HCT116 (cell line): Measurements from ENCODE around the gene SNRNP200. TPM values are rescaled to one million over a fixed set of nuclear protein-coding genes. Genes with fewer than 3 reads are reported as not detected.

ENCODE experiments used
- ATAC-seq: fragments of 200-7000 bp; cut with Tn5 transposase; 2 replicates; pipeline ENCODE4 v1.9.1; 2020; ENCODE audit warnings: mild to moderate bottlenecking, moderate library complexity
- BruUV-seq: library from RNA; stranded (reverse); fragments of 400-500 nt; replicated peaks from 2 replicates; lab custom pipeline; 2021; lab: Mats Ljungman, UMichigan
- CTCF ChIA-PET: fragments of 300-600 bp; sonication (Branson Sonifier 250); formaldehyde crosslinking; loops from one replicate; lab custom pipeline; 2021; ENCODE audit warnings: antibody characterized with exemption; lab: Charles Lee
- POLR2A ChIA-PET: fragments of 300-600, 350-600 bp; sonication (Branson Sonifier 250); formaldehyde crosslinking; loops from one replicate; lab custom pipeline; 2021; ENCODE audit warnings: antibody characterized with exemption; lab: Charles Lee
- RAD21 ChIA-PET, 2 experiments: fragments of 300-600 bp; sonication (Branson Sonifier 250); formaldehyde crosslinking; loops; one replicate each; lab custom pipeline; 2023; ENCODE audit warnings: low total read pairs in 2 of 2; ENCODE audit not compliant: uncharacterized antibody in 2 of 2, unreplicated experiment in 2 of 2, low non-redundant PET in 1 of 2; lab: Charles Lee
- DNase-seq: peaks from one replicate; pipeline ENCODE4 v3.0.0-alpha.2; 2010; ENCODE audit warnings: low read depth, low spot score
- H2AFZ ChIP-seq: fragments of 200-600 bp; shearing (Covaris generic), sonication (generic); 2 replicates; pipeline ENCODE4 v1.6.1; 2017; ENCODE audit warnings: low read depth, mixed run types, mixed read lengths, antibody characterized with exemption, low read length; ENCODE audit not compliant: poor library complexity, severe bottlenecking
- H3K27ac ChIP-seq: 2 replicates; pipeline ENCODE4 v1.5.1; 2012; ENCODE audit warnings: low read depth, low read length
- H3K27me3 ChIP-seq: fragments of 200-600 bp; sonication (generic); 2 replicates; pipeline ENCODE4 v1.6.1; 2016; ENCODE audit warnings: mixed run types, low read length, mixed read lengths; ENCODE audit not compliant: insufficient read depth
- H3K36me3 ChIP-seq, 2 experiments: fragments of 200-500 bp in 1 of 2; fragments of 200-600 bp in 1 of 2; sonication (Bioruptor generic) in 1 of 2; sonication (generic) in 1 of 2; 2 replicates each; pipeline versions ENCODE4 v1.5.1 to v1.6.1; 2014 to 2016; ENCODE audit warnings: low read length in 2 of 2, inconsistent platforms in 1 of 2, mixed read lengths in 1 of 2, mixed run types in 1 of 2; ENCODE audit not compliant: insufficient read depth in 2 of 2, control insufficient read depth in 1 of 2
- H3K4me1 ChIP-seq, 2 experiments: fragments of 200-600 bp in 1 of 2; sonication (generic) in 1 of 2; 2 replicates each; pipeline versions ENCODE4 v1.5.1 to v1.6.1; 2012 to 2017; ENCODE audit warnings: low read length in 2 of 2, inconsistent platforms in 1 of 2, mild to moderate bottlenecking in 1 of 2, mixed read lengths in 1 of 2, mixed run types in 1 of 2, moderate library complexity in 1 of 2; ENCODE audit not compliant: insufficient read depth in 2 of 2, control insufficient read depth in 1 of 2
- H3K4me2 ChIP-seq: fragments of 200-600 bp; sonication (generic); 2 replicates; pipeline ENCODE4 v1.6.1; 2017; ENCODE audit warnings: mixed run types, low read length, mixed read lengths
- H3K4me3 ChIP-seq, 2 experiments: fragments of 200-600 bp in 1 of 2; sonication (generic) in 1 of 2; replicated peaks in 1 of 2; 2 replicates each; pipeline ENCODE4 v1.5.1; 2011 to 2016; ENCODE audit warnings: low read length in 2 of 2, control low read depth in 1 of 2, low read depth in 1 of 2, mild to moderate bottlenecking in 1 of 2, mixed read lengths in 1 of 2, mixed run types in 1 of 2
- H3K79me2 ChIP-seq: fragments of 200-600 bp; sonication (generic); 2 replicates; pipeline ENCODE4 v1.6.1; 2017; ENCODE audit warnings: mild to moderate bottlenecking, mixed run types, low read length, moderate library complexity, mixed read lengths; ENCODE audit not compliant: insufficient read depth
- H3K9ac ChIP-seq: fragments of 200-600 bp; sonication (generic); 2 replicates; pipeline ENCODE4 v1.6.1; 2016; ENCODE audit warnings: low read length, mixed read lengths
- H3K9me2 ChIP-seq: fragments of 200-600 bp; sonication (generic), shearing (Covaris generic); 2 replicates; pipeline ENCODE4 v1.6.1; 2017; ENCODE audit warnings: mixed run types, mild to moderate bottlenecking, moderate library complexity; ENCODE audit not compliant: insufficient read depth
- H3K9me3 ChIP-seq, 2 experiments: fragments of 200-500 bp in 1 of 2; fragments of 200-600 bp in 1 of 2; sonication (Bioruptor generic) in 1 of 2; sonication (generic) in 1 of 2; 2 replicates each; pipeline ENCODE4 v1.6.1; 2014 to 2017; ENCODE audit warnings: low read length in 2 of 2, mixed read lengths in 2 of 2, inconsistent platforms in 1 of 2, low read depth in 1 of 2, mild to moderate bottlenecking in 1 of 2, mixed run types in 1 of 2, moderate library complexity in 1 of 2; ENCODE audit not compliant: control insufficient read depth in 1 of 2, insufficient read depth in 1 of 2
- H4K20me1 ChIP-seq: fragments of 200-600 bp; sonication (generic), shearing (Covaris generic); 2 replicates; pipeline ENCODE4 v1.6.1; 2017; ENCODE audit warnings: mixed run types, mild to moderate bottlenecking, moderate library complexity; ENCODE audit not compliant: insufficient read depth
- CBX3 ChIP-seq: IDR thresholded peaks from 2 replicates; pipeline ENCODE4 v1.6.1; 2012; ENCODE audit warnings: low read depth
- CEBPB ChIP-seq: IDR thresholded peaks from 2 replicates; pipeline ENCODE4 v1.6.1; 2012; ENCODE audit warnings: low read depth
- ELF1 ChIP-seq: IDR thresholded peaks from 2 replicates; pipeline ENCODE4 v1.6.1; 2012; ENCODE audit warnings: low read depth, borderline replicate concordance
- EZH2 ChIP-seq: fragments of 200-600 bp; sonication (generic); IDR thresholded peaks from 2 replicates; pipeline ENCODE4 v1.6.1; 2017; ENCODE audit warnings: antibody characterized with exemption, mixed run types
- EZH2phosphoT487 ChIP-seq: fragments of 200-600 bp; IDR thresholded peaks from 2 replicates; pipeline ENCODE4 v1.6.1; 2018; ENCODE audit warnings: antibody characterized with exemption, borderline replicate concordance
- FOSL1 ChIP-seq: IDR thresholded peaks from 2 replicates; pipeline ENCODE4 v1.6.1; 2012; ENCODE audit warnings: low read depth
- JUND ChIP-seq: IDR thresholded peaks from 2 replicates; pipeline ENCODE4 v1.6.1; 2012
- POLR2A ChIP-seq: IDR thresholded peaks from 2 replicates; pipeline ENCODE4 v1.7.0; 2011; ENCODE audit warnings: borderline replicate concordance; ENCODE audit not compliant: insufficient read depth, insufficient read length; ENCODE audit errors: extremely low read depth
- RAD21 ChIP-seq: IDR thresholded peaks from 2 replicates; pipeline ENCODE4 v1.6.1; 2012; ENCODE audit warnings: low read depth, mild to moderate bottlenecking
- SIN3A ChIP-seq: IDR thresholded peaks from 2 replicates; pipeline ENCODE4 v1.6.1; 2012; ENCODE audit warnings: low read depth
- TCF7L2 ChIP-seq: IDR thresholded peaks from 2 replicates; pipeline ENCODE4 v1.7.0; 2011; ENCODE audit warnings: borderline replicate concordance, inconsistent platforms; ENCODE audit not compliant: insufficient read depth, insufficient read length; ENCODE audit errors: extremely low read depth
- ZFX ChIP-seq: fragments of 450-650 bp; IDR thresholded peaks from 2 replicates; pipeline ENCODE4 v1.6.1; 2017
- ZNF274 ChIP-seq: fragments of 200-500 bp; sonication (Bioruptor generic); IDR thresholded peaks from 2 replicates; pipeline ENCODE4 v1.6.1; 2014; ENCODE audit warnings: mild to moderate bottlenecking, low read depth, low read length, inconsistent platforms
- intact Hi-C: fragments of 100-400 bp; cut with micrococcal nuclease; formaldehyde crosslinking; loops from 2 replicates; pipeline ENCODE4 v1.10.0; 2022
- total RNA-seq: library from RNA; stranded (reverse); gene quantifications from one replicate; pipeline ENCODE4 v1.2.1, GENCODE V29; 2021; ENCODE audit not compliant: unreplicated experiment
- TF ChIP-seq, protein P1 (sequence below), 3 experiments: fragments of 200-600 bp in 1 of 3; sonication (generic) in 1 of 3; IDR thresholded peaks in 2 of 3; conservative IDR thresholded peaks in 1 of 3; 2 replicates each; pipeline ENCODE4 v1.5.1; 2012 to 2017; ENCODE audit warnings: low read depth in 2 of 3, low read length in 2 of 3, antibody characterized with exemption in 1 of 3, borderline replicate concordance in 1 of 3, control low read depth in 1 of 3, mild to moderate bottlenecking in 1 of 3, mixed read lengths in 1 of 3, mixed run types in 1 of 3, moderate library complexity in 1 of 3; ENCODE audit not compliant: insufficient read depth in 1 of 3
- TF ChIP-seq, protein P2 (sequence below): IDR thresholded peaks from 2 replicates; pipeline ENCODE4 v1.6.1; 2011; ENCODE audit warnings: mild to moderate bottlenecking, low read length, moderate library complexity; ENCODE audit not compliant: insufficient replicate concordance; ENCODE audit errors: extremely low read depth
- TF ChIP-seq, protein P3 (sequence below): IDR thresholded peaks from 2 replicates; pipeline ENCODE4 v1.6.1; 2012
- TF ChIP-seq, protein P4 (sequence below): IDR thresholded peaks from 2 replicates; pipeline ENCODE4 v1.6.1; 2012

The SNRNP200 gene
- total RNA-seq, 1 experiment from 2014 or later: 202 TPM

DNA sequence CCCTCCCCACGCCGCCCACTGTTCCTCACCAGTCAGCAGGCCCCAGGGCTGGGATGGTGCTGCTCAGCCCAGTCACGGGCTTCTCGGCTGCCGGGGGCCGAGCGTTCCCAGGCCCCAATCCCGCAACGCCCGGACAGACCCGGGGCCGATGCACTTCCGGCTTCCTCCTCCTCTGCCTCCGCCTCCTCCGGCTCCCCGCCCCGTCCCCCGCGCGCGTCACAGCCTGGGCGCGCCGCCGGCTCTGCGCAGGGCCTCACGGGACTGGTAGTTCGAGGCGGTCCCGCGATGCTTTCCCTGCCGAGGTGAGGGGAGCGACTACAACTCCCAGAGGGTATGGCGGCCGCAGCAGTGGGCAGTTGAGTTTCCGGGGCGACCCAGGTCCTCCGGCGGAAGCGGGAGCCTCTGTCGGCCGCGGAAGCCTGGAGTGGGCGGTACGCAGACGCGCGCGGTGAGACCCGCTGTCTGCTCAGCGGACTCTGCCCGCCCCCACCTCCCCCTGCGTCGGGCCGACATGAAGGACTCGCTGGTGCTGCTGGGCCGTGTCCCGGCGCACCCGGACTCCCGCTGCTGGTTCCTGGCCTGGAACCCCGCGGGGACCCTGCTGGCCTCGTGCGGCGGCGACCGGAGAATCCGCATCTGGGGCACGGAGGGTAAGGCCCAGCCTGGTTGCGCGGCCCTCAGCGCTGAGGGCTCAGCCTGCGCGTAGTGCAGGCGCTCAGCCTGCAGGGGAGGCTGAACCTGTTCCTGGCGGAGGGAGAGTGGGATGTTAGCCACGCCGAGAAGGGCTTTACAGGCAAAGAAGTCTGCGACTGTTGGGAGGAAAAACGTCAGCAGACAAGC, 39.3 kb downstream of the SNRNP200 start, which contains the start of the genes CIAO1 and TMEM127 (continued):
- TF ChIP-seq, protein P1, sequence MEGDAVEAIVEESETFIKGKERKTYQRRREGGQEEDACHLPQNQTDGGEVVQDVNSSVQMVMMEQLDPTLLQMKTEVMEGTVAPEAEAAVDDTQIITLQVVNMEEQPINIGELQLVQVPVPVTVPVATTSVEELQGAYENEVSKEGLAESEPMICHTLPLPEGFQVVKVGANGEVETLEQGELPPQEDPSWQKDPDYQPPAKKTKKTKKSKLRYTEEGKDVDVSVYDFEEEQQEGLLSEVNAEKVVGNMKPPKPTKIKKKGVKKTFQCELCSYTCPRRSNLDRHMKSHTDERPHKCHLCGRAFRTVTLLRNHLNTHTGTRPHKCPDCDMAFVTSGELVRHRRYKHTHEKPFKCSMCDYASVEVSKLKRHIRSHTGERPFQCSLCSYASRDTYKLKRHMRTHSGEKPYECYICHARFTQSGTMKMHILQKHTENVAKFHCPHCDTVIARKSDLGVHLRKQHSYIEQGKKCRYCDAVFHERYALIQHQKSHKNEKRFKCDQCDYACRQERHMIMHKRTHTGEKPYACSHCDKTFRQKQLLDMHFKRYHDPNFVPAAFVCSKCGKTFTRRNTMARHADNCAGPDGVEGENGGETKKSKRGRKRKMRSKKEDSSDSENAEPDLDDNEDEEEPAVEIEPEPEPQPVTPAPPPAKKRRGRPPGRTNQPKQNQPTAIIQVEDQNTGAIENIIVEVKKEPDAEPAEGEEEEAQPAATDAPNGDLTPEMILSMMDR (IDR thresholded peaks at IDR 0.05 in 2 of 3, conservative IDR thresholded peaks at IDR 0.05 in 1 of 3; ENCODE audit: borderline replicate concordance in 1 of 3, insufficient read depth in 1 of 3, low read depth in 2 of 3, low read length in 2 of 3): peak in 2 of 3 experiments; percentile 20 to 26; a peak in 2 of 6 replicates
- TF ChIP-seq ZFX: peak; percentile 89
- no peak for TF ChIP-seq CEBPB
- peak; percentile 68; the same call in 1 of the 2 replicates for TF ChIP-seq CBX3

DNA sequence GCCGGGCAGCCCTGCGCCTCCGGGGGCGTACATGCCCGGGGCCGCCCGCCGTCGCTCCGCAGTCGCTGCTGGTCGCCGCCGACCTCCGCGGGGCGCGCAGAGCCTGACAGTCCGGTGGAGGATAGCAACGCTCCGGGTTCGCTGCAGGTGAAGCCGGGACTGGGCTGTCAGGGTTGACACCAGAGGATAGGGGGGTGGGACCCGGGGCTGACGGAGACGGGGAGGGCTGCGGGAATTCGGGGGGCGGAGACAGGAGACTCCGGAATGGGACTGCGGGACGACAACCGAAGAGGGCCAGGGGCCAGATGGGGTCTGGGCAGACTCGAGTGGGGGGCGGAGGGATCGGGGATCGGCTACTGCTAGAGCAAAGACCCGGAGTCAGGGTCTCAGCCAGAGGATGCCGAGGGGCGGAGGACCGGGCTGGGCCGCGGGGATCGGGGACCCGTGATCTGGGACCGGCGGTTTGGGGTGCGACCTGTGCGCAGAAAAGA, 40.0 kb downstream of the SNRNP200 start:
- H2AFZ ChIP-seq: no peak overlapping the region
- peaks cover 13 to 26% of the 10 kb centered on the region in 2 experiments; a peak in 3 of 4 replicates for H3K36me3 ChIP-seq
- H3K9me2 ChIP-seq: no peaks in the 10 kb centered on the region
- intact Hi-C loops: no loop called here
- peak overlapping the region; percentile 77 for H3K9ac ChIP-seq
- BruUV-seq: no TSS peak
- H4K20me1 ChIP-seq: no peaks in the 10 kb centered on the region
- no peaks in the 10 kb centered on the region for H3K27me3 ChIP-seq
- ATAC-seq: peak; percentile 15
- H3K4me3 ChIP-seq: peak overlapping the region; percentile 89 to 93
- ChIA-PET POLR2A (no interaction called here), RAD21 (no interaction called here), CTCF (interaction anchor here (1.0 to 2.5 kb wide), 2 partner anchors 273 kb away, joined by 5 to 14 read pairs; no protein-coding TSS in a partner anchor)
- H3K9me3 ChIP-seq: no peaks in the 10 kb centered on the region
- H3K4me1 ChIP-seq: peaks cover 19 to 40% of the 10 kb centered on the region in 2 experiments
- H3K4me2 ChIP-seq: peak overlapping the region; percentile 75
- peak overlapping the region; percentile 47; the same call in 1 of the 2 replicates for H3K27ac ChIP-seq
- no peak for DNase-seq
- peaks cover 72% of the 10 kb centered on the region for H3K79me2 ChIP-seq
- TF ChIP-seq, protein P2, sequence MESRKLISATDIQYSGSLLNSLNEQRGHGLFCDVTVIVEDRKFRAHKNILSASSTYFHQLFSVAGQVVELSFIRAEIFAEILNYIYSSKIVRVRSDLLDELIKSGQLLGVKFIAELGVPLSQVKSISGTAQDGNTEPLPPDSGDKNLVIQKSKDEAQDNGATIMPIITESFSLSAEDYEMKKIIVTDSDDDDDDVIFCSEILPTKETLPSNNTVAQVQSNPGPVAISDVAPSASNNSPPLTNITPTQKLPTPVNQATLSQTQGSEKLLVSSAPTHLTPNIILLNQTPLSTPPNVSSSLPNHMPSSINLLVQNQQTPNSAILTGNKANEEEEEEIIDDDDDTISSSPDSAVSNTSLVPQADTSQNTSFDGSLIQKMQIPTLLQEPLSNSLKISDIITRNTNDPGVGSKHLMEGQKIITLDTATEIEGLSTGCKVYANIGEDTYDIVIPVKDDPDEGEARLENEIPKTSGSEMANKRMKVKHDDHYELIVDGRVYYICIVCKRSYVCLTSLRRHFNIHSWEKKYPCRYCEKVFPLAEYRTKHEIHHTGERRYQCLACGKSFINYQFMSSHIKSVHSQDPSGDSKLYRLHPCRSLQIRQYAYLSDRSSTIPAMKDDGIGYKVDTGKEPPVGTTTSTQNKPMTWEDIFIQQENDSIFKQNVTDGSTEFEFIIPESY: no peak
- no peak for TF ChIP-seq POLR2A
- TF ChIP-seq EZH2phosphoT487: no peak
- no peak for TF ChIP-seq ZNF274
- no peak for TF ChIP-seq FOSL1
- TF ChIP-seq, protein P3, sequence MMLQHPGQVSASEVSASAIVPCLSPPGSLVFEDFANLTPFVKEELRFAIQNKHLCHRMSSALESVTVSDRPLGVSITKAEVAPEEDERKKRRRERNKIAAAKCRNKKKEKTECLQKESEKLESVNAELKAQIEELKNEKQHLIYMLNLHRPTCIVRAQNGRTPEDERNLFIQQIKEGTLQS: no peak
- TF ChIP-seq EZH2: no peak
- TF ChIP-seq, protein P4, sequence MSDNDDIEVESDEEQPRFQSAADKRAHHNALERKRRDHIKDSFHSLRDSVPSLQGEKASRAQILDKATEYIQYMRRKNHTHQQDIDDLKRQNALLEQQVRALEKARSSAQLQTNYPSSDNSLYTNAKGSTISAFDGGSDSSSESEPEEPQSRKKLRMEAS: no peak
- no peak for TF ChIP-seq JUND
- TF ChIP-seq ELF1: no peak
- no peak for TF ChIP-seq RAD21
- TF ChIP-seq, protein P1 (IDR thresholded peaks at IDR 0.05 in 2 of 3, conservative IDR thresholded peaks at IDR 0.05 in 1 of 3; ENCODE audit: borderline replicate concordance in 1 of 3, insufficient read depth in 1 of 3, low read depth in 2 of 3, low read length in 2 of 3): no peak
- TF ChIP-seq TCF7L2: no peak
- no peak for TF ChIP-seq SIN3A
